GM18502 (cell line): ENCODE results near the gene SHOC2.

Source experiments
- ATAC-seq: cut with Tn5 transposase; IDR thresholded peaks from one replicate; pipeline ENCODE4 v1.9.1; 2021; ENCODE audit warnings: mild to moderate bottlenecking; ENCODE audit not compliant: unreplicated experiment, poor library complexity

Gene SHOC2

DNA sequence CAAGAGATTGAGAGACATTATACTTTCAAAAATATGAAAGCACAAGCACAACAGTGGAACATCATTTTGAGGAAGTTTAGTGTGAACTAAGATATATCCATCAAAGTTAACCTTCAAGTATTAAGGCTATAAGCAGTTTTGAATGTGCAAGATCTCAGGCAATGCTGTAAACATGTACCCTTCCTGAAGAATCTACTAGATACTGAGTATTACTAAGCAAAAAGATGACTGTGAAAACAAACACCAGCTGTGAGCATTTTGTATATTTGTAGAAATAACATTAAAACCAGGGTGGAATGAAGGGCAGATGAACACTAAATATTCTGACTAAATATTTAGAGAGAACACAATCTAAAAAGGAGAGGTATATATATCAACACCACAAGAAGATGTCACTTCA, 116.1 kb downstream of the SHOC2 start:
- ATAC-seq: no peak

DNA sequence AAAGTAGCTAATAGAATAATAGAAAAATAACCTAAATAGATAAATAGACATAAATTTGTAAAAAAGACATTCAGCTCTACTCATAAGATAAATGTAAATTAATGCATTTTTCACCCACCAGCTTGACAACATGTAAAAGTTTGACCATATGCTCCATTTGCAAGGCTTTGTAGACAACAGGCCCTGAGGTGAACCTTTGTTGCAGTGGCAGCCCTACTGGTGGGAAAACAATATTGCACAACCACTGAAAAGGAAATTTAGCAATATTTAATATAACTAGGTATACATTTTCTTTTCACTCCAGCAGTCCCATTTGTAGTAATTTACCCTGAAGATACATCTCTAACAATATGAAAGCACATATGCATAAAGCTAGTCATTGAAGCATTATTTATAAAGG, 118.5 kb downstream of the SHOC2 start:
- ATAC-seq: no peak

DNA sequence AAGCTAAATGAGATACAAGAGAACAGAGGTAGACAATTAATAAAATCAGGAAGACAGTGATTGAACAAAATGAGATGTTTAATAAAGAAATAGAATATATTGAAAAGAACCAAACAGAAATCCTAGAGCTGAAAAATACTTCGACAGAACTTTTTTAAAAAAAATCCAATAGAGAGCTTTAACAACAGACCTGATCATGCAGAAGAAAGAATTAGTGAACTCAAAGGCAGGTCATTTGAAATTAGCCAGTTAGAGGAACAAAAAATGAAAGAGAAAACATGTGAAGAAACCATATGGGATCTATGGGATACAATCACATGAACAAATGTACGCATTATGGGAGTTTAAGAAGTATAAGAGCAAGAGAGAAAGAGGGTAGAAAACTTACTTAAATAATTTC, 120.1 kb downstream of the SHOC2 start:
- ATAC-seq: no peak

DNA sequence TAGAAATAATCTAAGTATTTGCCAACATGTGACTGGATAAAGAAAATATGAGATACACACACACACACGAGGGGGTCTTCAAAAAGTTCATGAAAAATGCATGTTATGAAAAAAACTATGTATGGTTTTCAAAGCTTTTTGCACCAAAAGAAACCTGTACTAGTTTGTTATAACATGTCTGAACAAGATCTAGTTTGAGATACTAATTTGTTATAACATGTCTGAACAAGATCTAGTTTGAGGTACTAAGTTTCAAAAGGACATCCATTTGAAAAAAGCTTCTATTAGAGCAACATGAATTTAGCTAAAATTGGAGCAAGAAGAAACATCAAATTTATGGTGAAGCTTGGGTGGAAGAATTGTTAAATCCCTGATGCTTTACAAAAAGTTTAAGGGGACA, 137.6 kb downstream of the SHOC2 start:
- ATAC-seq: no peak
